ENCODE results near the gene CTNNA3.
A peak's percentile ranks its signal among the peaks of the same experiment; 100 is the strongest.

CTNNA3 gene

GRCh38 chr10:66187053-66187733 lies 1508.8 kb downstream of the CTNNA3 start:
- peak; percentile 70 for DNase-seq (ENCODE audit: low read depth)
- no peak for TF ChIP-seq CTCF (conservative IDR thresholded peaks at IDR 0.05; ENCODE audit: low read depth, low read length)
- H3K4me3 ChIP-seq (ENCODE audit: low read length) = no peak overlapping the region

- TF ChIP-seq CTCF (conservative IDR thresholded peaks at IDR 0.05; ENCODE audit: low read depth, low read length) = no peak
- H3K4me3 ChIP-seq (ENCODE audit: low read length) = no peak overlapping the region
- no peak for DNase-seq (ENCODE audit: low read depth)
Observed at GRCh38 chr10:66183028-66183427, 1513.0 kb downstream of the CTNNA3 start.

GRCh38 chr10:66180581-66181318 lies 1515.2 kb downstream of the CTNNA3 start:
- TF ChIP-seq CTCF (conservative IDR thresholded peaks at IDR 0.05; ENCODE audit: low read depth, low read length) = peak; percentile 47
- peak; percentile 34 for DNase-seq (ENCODE audit: low read depth)
- no peak overlapping the region for H3K4me3 ChIP-seq (ENCODE audit: low read length)

GRCh38 chr10:66180021-66180420 lies 1516.0 kb downstream of the CTNNA3 start:
- TF ChIP-seq CTCF (conservative IDR thresholded peaks at IDR 0.05; ENCODE audit: low read depth, low read length) = no peak

GRCh38 chr10:66176772-66177171 lies 1519.2 kb downstream of the CTNNA3 start:
- no peak for TF ChIP-seq CTCF (conservative IDR thresholded peaks at IDR 0.05; ENCODE audit: low read depth, low read length)
- no peak overlapping the region for H3K4me3 ChIP-seq (ENCODE audit: low read length)
- peak; percentile 88 for DNase-seq (ENCODE audit: low read depth)

More at GRCh38 chr10:66180021-66180420, 1516.0 kb downstream of the CTNNA3 start:
- no peak for DNase-seq (ENCODE audit: low read depth)
- H3K4me3 ChIP-seq (ENCODE audit: low read length) = no peak overlapping the region

GRCh38 chr10:66167816-66168215 lies 1528.2 kb downstream of the CTNNA3 start:
- no peak overlapping the region for H3K4me3 ChIP-seq (ENCODE audit: low read length)
- DNase-seq (ENCODE audit: low read depth) = peak; percentile 69
- no peak for TF ChIP-seq CTCF (conservative IDR thresholded peaks at IDR 0.05; ENCODE audit: low read depth, low read length)

Data from retinal pigment epithelial cell (primary cell).